Hematopoietic multipotent progenitor cell (in vitro differentiated cells): ENCODE data around the gene GRK5. TPM values are rescaled to one million over a fixed set of nuclear protein-coding genes. Genes with fewer than 3 reads are reported as not detected.
A peak's percentile ranks its signal among the peaks of the same experiment; 100 is the strongest.

Experiments used
- DNase-seq, 3 donors: peaks; one replicate each; pipeline ENCODE4 v3.0.0-alpha.2; 2011 to 2015; ENCODE audit warnings: low read depth in 2 of 3, low spot score in 2 of 3
- total RNA-seq: library from RNA; depleted of rRNA; stranded (reverse); fragments of >200 nt; gene quantifications from one replicate; pipeline ENCODE4 v1.2.3, GENCODE V29; 2012

GRK5 gene
- total RNA-seq, 1 donor, result 2.2 TPM

GRCh38 chr10:119197921-119198320, 9.4 kb upstream of the GRK5 start:
- no peak for DNase-seq

DNA sequence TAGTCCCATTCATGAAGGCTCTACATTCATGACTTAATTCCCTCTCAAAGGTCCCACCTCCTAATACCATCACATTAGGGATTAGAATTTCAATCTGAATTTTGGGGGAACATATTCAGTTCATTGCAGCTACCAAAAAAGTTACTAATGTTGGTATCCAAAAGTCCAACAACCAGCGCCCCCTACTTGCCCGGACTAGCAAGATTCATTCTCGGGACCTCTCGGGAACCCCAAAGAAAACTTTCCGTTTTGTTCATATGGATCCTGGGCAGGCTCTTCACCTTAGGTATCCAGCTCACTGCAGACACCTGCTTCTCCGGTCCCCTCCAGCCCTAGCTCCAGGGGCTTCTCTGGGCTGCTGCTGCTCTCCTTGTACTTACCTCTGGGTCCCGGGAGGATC, 8.9 kb upstream of the GRK5 start:
- DNase-seq, result peak in 2 of 3 donors; percentile 41 to 52

DNA sequence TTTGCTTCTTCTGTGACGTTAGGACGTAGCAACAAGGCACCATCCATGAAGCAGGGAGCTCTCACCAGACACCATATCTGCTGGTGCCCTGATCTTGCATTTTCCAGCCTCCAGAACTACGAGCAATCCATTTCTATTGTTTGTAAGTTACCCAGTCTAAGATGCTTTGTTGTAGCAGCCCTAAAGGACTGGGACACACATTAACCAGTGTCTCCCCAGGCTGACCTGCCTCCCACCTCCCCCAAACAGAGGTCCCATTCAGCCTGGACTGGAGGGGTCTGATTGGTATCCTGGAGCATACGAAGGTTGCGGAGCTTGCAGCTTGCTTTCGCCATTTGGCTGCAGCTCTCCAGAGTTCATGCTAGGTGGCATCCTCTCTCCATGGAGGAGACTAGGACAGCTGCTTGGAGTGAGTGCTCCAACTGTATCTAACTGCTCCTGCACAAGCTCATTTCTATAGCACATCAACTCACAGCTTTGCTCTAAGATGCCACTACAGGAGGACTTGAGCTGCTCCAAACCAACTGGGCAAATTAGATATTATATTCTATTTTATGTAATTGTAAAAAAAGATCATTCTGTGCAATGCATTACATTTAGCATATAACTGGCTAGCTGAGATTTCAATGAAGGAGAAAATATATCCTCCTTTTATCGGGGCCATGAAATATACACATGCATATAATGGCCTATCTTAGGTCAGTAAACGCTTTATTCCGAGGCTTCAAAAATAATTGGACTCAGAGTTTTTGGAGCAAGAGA, 8.0 kb upstream of the GRK5 start:
- peak in 2 of 3 donors; percentile 72 to 83 for DNase-seq

- DNase-seq, result no peak
These were observed 6.1 kb upstream of the GRK5 start for GRCh38 chr10:119201233-119201632.

DNA sequence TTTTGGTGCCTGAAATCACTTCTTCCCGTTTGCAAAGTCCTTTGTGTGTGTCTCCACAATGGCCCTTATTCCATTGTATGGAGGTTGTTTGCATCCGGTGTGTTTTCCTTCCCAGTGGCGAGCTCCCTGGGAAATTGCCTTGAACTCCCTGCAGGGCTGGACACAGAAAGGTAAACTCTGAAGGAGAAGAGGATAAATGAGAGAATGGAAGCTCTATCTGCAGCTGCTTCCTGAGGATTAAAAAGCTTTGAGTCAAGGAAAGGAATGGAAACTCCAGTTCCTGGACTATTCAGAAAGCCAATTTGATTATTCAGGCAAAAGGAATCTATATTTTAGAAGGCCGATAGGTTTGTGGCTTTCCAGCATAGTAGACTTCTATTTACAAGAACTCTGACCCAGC, 4.4 kb upstream of the GRK5 start:
- DNase-seq, result no peak

DNA sequence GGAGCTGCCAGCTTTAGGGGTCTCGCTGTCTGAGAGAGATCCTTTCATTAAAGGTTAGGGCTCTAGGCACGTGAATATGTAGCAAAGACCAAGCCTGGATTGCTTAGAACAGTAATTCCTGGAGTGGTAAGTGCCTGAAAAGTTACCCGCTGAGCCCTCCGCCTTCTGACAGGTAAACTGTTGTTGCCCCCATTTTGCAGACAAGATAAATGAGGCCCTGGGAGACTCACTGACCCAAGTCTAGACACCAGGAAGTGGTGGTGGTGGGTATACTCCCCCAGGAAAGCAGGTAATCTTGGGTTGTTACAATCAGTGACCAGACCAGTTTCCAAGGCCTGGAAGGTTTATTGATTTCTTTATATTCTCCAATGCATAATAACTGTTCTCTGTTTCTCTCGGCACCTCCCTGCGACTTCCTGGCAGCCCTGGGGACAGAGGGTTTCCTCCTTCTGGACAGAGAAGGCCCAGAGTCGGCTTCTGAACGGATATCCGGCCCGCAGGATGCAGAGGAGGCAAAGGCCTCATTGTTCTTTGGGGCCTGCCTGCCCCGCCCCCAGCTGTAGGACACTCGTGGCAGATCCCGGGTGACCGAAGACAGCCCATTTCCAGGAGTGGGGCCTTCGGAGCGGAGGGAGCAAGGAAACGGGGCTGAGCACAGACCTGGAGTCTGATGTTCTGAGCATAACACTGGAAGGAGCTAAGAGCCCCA, 1.3 kb upstream of the GRK5 start:
- peak in 1 of 3 donors; percentile 40 for DNase-seq

- DNase-seq, result peak; percentile 58 to 79 (median 74)
These were observed 587 bp upstream of the GRK5 start for GRCh38 chr10:119206603-119207365.

GRCh38 chr10:119207713-119208552, 562 bp downstream of the GRK5 start:
- DNase-seq, result peak in 1 of 3 donors; percentile 35

DNA sequence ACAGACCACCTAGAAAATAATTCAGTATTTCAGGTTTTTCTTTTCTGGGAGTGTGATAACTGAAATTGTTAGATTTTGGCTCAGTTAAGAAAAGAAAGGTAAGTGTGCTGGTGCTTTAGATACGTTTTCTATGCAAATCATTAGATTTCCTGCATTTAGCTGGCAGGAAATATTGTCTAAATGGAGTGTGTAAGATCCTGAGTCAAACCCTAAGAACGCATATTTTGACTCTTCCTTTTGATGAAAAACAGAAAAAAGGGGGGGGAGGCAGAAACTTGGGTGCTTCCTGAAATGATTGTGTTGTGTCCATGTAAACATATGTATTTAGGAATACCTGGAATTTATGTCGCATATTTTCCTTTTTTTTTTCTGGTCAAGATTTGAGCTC, 1.2 kb downstream of the GRK5 start:
- no peak for DNase-seq

DNA sequence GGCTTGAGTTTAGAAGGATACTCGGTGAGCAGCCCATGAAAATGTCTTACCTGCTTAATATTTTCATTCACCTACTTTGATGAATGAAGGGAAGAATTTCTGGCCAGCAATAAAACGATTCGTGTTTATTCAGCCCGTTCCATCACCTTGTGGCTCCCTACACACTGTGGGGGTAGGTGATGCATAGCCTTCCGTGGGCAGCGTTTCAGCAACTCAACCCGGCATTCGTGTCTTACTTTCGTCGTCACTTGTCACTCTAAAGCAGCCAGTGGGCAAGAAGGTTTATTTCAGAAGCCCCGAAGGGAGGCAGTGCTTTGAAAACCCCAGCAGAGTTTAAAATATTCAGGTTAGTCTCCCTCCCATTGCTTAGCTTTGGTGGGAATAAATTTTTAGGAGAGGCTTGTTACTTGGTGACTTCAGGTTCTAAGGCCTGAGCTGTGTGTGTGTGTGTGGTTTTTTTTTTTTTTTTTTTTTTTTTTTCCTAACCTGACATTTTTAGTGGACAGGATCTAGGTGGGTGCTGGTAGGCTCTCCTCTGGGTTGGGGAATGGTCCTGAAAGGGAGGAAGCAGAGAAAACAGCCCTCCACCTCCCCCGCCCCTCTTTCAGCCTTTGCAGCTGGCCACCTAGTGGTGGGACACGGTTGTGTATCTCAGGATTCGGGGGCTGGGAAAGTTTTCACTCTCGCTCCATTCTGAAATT, 1.8 kb downstream of the GRK5 start:
- peak; percentile 31 to 45 (median 35) for DNase-seq

DNA sequence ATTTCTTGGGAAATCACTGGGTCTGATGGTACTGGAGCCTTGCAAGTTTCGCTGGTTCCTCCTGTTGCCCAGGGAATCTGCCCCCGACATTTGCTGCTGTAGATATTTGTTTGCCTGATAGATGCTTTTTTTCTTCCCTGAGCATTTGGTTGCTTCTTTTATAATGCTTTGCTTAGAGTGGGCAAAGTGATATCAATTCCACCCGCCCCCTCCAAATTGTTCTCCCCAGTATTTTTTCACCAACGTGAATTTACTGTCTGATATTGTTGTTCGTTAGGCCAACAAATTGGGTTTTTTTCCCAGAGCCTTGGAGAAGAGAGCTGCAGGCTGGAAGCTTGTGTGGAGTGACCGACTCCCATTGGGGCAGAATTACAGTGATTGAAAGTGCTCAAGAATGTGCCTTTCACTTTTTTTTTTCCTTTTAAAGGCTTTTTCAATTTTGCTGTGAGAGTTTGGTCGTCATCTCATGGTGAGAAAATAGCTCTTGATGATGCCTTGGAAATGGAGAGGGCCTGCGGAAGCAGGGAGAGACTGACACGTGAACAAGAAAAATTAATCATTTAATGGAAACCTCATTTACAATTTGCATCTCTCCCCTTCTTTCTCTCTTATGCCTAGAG, 2.5 kb downstream of the GRK5 start:
- DNase-seq, result no peak

- DNase-seq, result no peak
These were observed 3.3 kb downstream of the GRK5 start for GRCh38 chr10:119210633-119211032.

GRCh38 chr10:119211176-119211575, 3.8 kb downstream of the GRK5 start:
- no peak for DNase-seq

GRCh38 chr10:119211625-119212441, 4.5 kb downstream of the GRK5 start:
- DNase-seq, result peak in 1 of 3 donors; percentile 66

DNA sequence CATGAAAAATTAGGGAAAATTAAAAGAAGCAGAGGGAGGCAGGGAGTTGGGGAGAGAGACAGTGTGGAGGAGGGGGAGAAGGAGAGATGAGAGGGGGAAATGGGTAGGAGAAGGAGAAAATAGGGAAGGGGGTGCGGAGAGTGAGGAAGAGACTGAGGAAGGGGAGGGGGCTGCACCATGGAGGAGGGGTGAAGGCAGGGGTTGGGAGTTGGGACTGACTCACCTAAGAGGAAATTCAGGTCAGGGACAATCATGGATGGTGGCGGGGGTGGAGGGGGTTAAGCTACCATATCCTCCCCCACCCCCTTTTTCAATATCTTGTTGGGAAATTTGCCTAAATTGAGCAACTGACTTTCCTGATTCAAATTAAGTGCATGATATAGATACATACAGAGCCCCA, 8.0 kb downstream of the GRK5 start:
- DNase-seq, result no peak

DNA sequence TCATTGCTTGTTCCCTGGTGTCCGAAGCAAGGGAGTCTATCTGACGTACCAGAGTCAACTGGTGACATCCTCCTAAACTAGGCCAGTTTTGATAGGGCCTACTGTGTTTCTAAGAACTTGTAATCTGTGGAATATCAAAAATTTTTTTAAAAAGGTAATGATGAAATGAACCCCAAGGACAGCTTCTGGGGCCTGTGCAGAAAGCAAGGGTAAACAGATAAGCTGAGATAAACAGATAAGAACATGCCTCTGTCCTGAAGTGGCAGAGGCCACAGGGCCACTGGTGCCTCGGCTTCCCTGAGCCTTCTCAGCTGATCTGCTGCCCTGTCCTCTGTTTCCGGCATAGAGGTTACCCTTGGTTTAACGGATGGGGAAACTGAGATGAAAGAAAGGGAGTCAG, 8.8 kb downstream of the GRK5 start:
- DNase-seq, result no peak

- DNase-seq, result no peak
These were observed 10.0 kb downstream of the GRK5 start for GRCh38 chr10:119217401-119217800.

DNA sequence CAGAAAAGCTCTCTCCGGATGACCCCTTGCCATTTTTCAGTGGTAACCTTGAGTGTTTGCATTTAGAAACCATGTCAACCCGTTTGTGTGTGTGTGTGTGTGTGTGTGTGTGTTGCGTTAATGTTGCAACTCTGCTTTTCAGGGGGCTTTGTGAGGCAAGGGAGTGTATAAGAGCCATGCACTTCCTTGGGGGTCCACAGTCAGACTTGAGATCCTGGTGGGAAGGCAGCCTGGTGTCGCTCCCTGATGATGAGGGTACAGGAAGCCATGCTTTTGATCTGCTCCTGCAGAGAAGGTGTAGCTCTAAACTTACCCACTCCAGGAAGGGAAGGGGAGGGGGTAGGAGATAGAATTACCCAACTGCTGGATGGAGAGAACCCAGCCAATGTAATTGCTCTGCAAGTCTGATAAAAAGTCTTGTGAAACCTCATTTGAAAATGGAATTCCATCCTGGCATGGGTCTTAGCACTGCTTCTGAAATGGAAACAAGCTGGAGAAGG, 10.7 kb downstream of the GRK5 start:
- no peak for DNase-seq
